NCI-H2196 (cell line): ENCODE measurements around the gene ASCL5.

Experiments
- DNase-seq: peaks from one replicate; lab custom pipeline; 2025; ENCODE audit not compliant: unreplicated experiment; lab: John Stamatoyannopoulos, UW

Gene ASCL5

GRCh38 chr1:201153474-201154388 is 26.7 kb upstream of the ASCL5 start:
- DNase-seq = peak; percentile 52

DNA sequence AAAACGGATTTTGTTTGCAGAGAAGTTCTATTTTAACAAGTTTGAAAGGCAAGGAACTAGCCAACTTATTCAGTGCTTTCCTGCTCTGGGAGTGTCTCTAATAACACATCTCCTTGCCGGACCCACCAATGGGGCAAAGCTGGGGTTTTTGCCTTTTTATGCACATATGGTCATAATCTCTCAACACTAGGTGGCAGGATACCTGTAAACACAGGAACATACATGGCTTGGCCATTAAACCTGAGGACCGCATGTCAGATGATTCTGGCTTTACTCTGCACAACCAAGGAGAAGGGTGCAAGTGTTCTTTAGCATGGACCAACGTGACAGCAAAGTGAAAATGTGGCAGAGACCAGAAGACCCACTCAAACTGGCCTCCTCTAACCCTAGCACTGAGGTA is 22.4 kb upstream of the ASCL5 start:
- peak; percentile 55 for DNase-seq

- no peak for DNase-seq
These were observed 20.5 kb upstream of the ASCL5 start for GRCh38 chr1:201147396-201148015.

DNA sequence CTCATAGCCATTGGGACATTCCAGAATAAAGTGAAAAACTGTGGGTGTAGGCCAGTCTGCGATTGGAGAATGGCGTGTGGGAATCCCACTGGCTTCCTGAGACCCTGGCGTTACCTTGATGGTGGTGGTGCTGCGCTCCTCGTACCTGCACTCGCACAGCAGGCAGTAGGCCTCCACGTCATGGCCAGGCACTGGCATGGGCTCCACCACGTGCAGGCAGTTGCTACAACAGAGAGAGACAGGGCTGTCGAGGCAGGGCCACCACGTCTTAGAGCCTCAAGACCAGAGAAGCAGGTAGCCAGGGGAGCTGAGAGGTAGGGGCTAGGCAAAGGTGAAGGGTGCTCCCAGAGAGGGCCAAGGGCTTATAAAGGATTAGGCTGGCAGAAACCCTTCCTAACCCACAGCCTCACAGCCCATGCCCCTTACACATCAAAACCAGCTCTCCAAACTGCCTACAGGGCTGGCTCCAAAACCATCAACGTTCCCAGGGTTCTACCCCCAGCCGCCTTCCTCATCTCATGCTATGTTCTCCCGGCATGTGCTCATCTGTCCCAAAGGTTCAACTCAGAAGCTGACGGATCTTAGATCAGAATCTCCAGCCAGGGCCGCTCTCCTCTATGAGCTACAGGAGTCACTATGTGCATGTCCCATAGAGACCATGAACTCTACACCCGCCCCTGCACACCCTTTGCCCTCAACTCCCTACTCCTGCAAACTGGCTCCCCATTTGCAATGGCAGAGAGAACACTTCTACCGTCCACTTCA is 19.8 kb upstream of the ASCL5 start:
- DNase-seq = no peak

- no peak for DNase-seq
These were observed 18.8 kb upstream of the ASCL5 start for GRCh38 chr1:201145816-201146215.

DNA sequence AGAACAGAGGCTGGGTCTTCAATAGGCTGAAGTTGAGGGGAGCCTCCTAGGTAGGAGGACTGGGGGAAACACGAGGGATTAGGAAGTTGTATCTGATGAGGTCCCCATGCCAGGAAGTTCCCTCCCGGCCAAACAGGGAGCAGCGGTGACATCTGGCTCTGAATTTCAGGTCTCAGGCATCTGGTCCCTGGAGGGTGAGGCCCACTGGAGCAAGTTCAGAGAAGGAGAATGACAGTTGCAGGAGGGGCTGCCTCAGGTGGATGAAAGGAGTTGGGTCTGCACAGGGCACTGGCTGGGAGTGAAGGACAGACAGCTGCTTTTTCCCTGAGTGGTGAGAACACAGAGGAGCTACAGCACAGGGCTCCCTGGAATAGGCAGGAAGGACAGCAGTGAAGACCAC is 18.1 kb upstream of the ASCL5 start:
- DNase-seq = no peak

DNA sequence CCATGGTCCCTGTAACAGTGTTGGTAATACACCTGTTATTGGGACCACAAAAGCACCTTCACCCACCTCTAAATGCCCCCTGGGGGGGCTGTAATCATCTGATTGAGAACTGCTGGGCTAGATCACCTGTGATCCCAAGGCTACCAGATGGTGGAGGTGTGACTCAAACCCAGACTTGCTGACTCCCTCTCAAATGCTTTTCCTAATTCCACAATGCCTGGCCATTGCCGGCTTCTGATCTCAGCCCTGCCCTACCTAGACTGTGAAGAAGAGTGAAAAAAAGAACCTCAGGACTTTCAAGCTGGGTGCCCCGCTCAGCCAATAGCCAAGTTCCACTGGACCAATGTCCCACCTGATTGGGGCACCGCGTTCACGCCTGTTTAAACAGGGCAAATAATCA is 17.7 kb upstream of the ASCL5 start:
- DNase-seq = no peak

DNA sequence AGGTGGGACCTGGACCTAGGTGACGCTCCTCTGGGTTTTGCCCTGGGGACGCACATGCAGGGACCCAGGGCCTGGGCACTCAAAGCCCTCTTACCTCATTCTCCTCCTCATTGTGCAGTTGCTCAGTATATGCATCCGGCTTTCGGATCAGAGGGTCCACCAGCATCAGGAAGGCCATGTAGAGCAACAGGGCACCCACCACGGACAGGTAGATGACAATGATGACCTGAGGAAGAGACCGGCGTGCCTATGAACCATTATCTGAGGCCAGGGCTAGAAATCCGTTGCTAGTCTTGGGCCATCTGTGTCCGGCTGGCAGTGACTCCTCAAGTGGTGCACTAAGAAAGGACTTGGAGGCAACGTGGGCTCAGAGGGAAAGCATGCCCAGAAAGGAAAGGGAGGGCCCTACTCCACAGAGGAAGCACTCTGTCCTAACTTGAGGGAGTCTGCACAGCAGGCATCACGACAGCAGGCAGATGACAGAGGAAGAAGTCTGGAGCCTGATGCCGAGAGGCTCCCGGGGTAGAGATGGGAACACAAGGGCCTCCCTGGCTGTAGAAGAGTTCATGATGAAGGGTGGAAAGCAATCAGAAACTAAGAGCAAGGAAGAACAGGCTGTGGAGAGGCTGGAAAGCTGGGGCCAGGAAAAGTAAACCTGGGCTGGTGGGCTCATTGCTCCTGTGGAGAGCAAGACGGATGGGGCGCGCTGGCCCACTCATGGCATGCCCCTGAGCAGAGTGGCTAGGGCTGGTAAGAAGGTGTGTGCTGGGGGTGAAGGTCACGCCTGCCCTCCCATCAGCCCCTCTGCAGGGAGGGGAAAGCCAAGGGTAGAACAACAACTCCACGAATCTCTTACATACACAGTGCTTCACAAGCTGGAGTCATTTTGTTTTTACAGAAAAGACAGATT is 17.0 kb upstream of the ASCL5 start:
- DNase-seq = no peak

- no peak for DNase-seq
These were observed 16.1 kb upstream of the ASCL5 start for GRCh38 chr1:201142849-201143725.

DNA sequence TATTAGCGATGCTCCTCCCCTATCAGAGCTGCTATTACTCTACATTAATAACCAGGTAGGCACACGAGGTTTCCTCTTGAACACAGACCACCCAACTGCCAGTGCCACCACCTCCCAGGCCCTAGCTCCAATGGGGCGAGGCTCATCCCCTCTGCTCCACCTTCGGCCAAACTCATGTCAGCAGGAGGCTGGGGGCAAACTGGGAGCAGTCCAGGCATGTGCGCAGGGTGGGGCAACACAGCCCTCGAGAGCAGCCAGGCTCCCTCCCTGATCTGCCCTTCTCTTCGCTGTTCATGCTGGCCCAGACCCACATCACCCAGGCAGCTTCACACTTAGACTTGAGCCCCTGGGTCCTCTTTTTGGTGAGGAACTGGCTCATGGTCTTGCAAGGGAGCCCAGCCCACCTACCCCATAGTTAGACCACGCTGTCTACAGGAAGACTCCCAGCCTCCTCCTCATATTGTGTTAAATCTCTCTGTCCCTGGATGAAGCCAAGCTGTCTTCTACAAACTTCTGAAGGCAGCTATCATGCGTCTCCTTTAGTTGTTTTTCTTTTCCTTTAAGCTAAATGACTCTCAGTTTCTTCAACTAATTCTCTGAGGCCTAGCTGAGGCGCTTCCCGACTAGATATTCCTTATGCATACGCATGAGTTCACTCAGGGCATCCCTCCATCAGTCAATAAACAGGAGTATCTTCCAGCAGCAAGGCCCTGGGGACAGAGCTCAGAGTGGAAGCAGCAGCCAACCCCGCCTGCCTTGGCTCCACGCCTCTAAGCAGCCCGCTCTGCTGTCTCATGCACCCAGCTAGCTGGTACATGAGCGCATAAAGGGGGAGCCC is 15.2 kb upstream of the ASCL5 start:
- DNase-seq = no peak

DNA sequence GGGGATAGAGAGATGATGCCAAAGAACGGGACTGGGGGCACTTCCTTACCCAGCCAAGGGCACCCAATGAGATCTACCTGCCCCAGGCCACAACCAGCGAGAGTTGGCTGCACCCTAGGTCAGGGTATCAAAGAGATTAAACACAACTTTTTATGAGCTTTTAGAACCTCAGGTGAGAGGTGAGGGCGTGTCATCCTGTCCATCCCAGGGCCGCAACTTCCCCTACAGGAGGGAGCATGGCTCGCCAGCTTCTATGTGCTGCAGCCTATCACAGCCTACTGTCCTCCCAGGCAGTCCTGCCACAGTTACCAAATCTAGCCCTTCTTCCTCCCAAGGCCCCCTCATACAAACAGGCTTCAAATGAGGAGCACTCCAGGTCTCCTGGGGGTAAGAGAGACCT is 14.4 kb upstream of the ASCL5 start:
- no peak for DNase-seq

- no peak for DNase-seq
These were observed 13.9 kb upstream of the ASCL5 start for GRCh38 chr1:201140941-201141260.

DNA sequence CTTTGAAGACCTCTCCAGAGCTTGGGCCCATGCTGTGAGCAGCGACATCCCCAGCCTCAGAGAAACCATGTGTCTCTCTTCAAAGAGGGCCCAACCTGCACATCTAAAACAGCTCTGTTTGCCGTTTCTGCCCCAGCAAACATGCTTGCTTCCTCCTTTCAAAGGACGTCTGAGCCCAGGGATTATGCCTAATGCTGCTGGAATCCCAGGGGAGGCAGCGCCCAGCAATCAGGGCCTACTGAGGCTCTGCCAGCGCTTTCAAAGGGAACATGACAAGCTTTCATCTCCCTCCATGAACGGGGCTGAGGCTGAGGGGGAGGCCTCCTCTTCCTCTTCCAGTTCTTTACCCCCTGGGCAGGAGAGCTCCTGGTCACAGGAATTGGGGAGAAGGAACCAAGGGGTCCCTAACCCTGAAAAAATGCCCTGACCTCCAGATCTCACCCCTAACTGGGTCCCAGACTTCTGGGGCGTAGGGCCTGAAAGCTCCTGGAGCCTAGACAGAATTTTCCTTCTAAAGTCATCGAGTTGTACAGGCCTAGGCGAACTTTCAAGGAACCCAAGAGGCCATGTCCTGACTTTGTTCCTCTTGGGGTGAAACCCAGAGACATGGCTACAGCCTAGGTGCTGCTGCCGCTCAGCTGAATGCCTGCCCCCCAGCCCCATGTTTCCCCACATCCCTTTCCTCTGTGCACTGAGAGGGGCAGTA is 13.4 kb upstream of the ASCL5 start:
- DNase-seq = no peak

DNA sequence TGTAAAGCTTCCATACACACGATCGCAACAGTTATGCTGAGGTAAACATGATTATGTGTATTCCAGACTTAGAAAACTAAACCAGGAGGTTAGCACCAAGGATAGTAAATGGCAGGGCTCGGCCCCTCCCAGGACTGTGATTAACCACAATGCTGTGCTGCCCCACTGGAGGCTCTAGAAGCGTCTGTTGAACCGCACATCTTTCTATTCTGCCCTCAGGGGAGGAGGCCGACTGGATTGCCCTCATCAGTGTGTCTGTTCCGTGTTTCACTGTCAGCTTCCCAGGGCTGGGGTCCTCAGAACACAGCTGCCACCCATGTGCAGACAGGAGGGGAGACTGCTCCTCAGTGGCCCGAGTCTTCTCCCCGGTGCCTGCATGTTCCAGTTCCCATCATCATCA is 12.8 kb upstream of the ASCL5 start:
- DNase-seq = no peak

GRCh38 chr1:201139306-201139705 is 12.3 kb upstream of the ASCL5 start:
- no peak for DNase-seq

GRCh38 chr1:201138311-201138840 is 11.4 kb upstream of the ASCL5 start:
- no peak for DNase-seq

GRCh38 chr1:201137579-201138310 is 10.8 kb upstream of the ASCL5 start:
- no peak for DNase-seq

DNA sequence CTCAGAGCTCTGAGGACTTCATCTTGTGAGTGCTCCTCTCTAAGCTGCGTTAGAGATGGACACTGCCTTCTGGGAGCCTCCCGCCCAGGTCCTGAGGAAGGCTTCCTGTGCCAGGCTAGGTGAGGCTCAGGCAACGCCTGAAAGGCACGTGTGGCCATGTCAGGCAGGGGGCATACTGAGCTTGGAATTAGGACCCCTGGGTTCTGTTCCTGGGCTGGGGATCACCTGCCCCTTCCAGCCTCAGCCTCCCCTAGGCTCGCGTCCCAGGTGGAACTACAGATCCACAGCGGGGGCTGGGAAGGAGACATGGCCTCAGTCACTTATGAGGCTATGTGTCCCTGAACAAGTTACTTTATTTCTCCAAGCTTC is 10.0 kb upstream of the ASCL5 start:
- no peak for DNase-seq
